Ishikawa (cell line): ENCODE data around the gene RBMS1.

ENCODE experiments used
- CEBPB ChIP-seq: IDR thresholded peaks from 2 replicates; pipeline ENCODE4 v1.6.1; 2012
- CREB1 ChIP-seq: IDR thresholded peaks from 2 replicates; pipeline ENCODE4 v1.6.1; 2012; ENCODE audit warnings: low read depth
- EGR1 ChIP-seq: IDR thresholded peaks from 2 replicates; pipeline ENCODE4 v1.6.1; 2012
- EP300 ChIP-seq: IDR thresholded peaks from 2 replicates; pipeline ENCODE4 v1.6.1; 2012; ENCODE audit warnings: borderline replicate concordance
- FOXM1 ChIP-seq: IDR thresholded peaks from 2 replicates; pipeline ENCODE4 v1.6.1; 2012; ENCODE audit warnings: low read depth, borderline replicate concordance
- MAX ChIP-seq: IDR thresholded peaks from 2 replicates; pipeline ENCODE4 v1.6.1; 2012
- NFIC ChIP-seq: IDR thresholded peaks from 2 replicates; pipeline ENCODE4 v1.6.1; 2012
- RAD21 ChIP-seq: IDR thresholded peaks from 2 replicates; pipeline ENCODE4 v1.6.1; 2012; ENCODE audit warnings: low read depth
- REST ChIP-seq: IDR thresholded peaks from 2 replicates; pipeline ENCODE4 v1.6.1; 2012; ENCODE audit warnings: low read depth, mild to moderate bottlenecking
- TAF1 ChIP-seq: IDR thresholded peaks from 2 replicates; pipeline ENCODE4 v1.6.1; 2012; ENCODE audit warnings: low read depth, mild to moderate bottlenecking
- TCF12 ChIP-seq: IDR thresholded peaks from 2 replicates; pipeline ENCODE4 v1.6.1; 2012; ENCODE audit warnings: low read depth
- TEAD4 ChIP-seq: IDR thresholded peaks from 2 replicates; pipeline ENCODE4 v1.6.1; 2012
- USF1 ChIP-seq: IDR thresholded peaks from 2 replicates; pipeline ENCODE4 v1.6.1; 2012
- YY1 ChIP-seq: IDR thresholded peaks from 2 replicates; pipeline ENCODE4 v1.6.1; 2012; ENCODE audit warnings: low read depth
- ZBTB7A ChIP-seq: IDR thresholded peaks from 2 replicates; pipeline ENCODE4 v1.6.1; 2012; ENCODE audit warnings: low read depth

The RBMS1 gene

GRCh38 chr2:160306985-160307384 is 186.6 kb downstream of the RBMS1 start:
- TF ChIP-seq MAX = no peak
- no peak for TF ChIP-seq REST
- no peak for TF ChIP-seq RAD21
- TF ChIP-seq ZBTB7A = no peak
- TF ChIP-seq TEAD4 = no peak
- no peak for TF ChIP-seq TAF1
- no peak for TF ChIP-seq EP300
- no peak for TF ChIP-seq USF1
- TF ChIP-seq EGR1 = no peak
- TF ChIP-seq CEBPB = no peak
- TF ChIP-seq CREB1 = no peak
- TF ChIP-seq NFIC = no peak
- no peak for TF ChIP-seq TCF12

- TF ChIP-seq NFIC (no peak), CEBPB (0 out of 2 replicates have a peak, but pooled peaks have one; percentile 26)
These were observed 188.4 kb downstream of the RBMS1 start for GRCh38 chr2:160305081-160305750.

- TF ChIP-seq TCF12 (no peak), CEBPB (no peak), YY1 (no peak), TEAD4 (no peak), TAF1 (no peak), RAD21 (no peak), ZBTB7A (no peak), EP300 (no peak), REST (no peak), CREB1 (no peak), EGR1 (no peak), NFIC (no peak), FOXM1 (no peak)
These were observed 190.1 kb downstream of the RBMS1 start for GRCh38 chr2:160303527-160303926.

- TF ChIP-seq EGR1 = no peak
- TF ChIP-seq YY1 = no peak
- TF ChIP-seq NFIC = no peak
- no peak for TF ChIP-seq RAD21
- no peak for TF ChIP-seq TAF1
- no peak for TF ChIP-seq FOXM1
- no peak for TF ChIP-seq TEAD4
- TF ChIP-seq CEBPB = no peak
- no peak for TF ChIP-seq EP300
- no peak for TF ChIP-seq MAX
- TF ChIP-seq USF1 = no peak
- TF ChIP-seq CREB1 = no peak
- TF ChIP-seq TCF12 = no peak
- TF ChIP-seq ZBTB7A = no peak
- no peak for TF ChIP-seq REST
These were observed 190.5 kb downstream of the RBMS1 start for GRCh38 chr2:160303076-160303475.

GRCh38 chr2:160301420-160301819 is 192.2 kb downstream of the RBMS1 start:
- TF ChIP-seq EGR1 (no peak), CEBPB (no peak), TCF12 (no peak), YY1 (no peak), MAX (no peak), FOXM1 (no peak), RAD21 (no peak)
